Lower leg skin (tissue), 3 donors: ENCODE data around the gene ZIC1.

ENCODE experiments used
- POLR2A ChIP-seq, 2 donors: fragments of 450-650 bp; IDR thresholded peaks; one replicate each; pipeline ENCODE4 v1.6.1; 2016 to 2017; ENCODE audit warnings: antibody characterized with exemption in 2 of 2, mild to moderate bottlenecking in 1 of 2, moderate library complexity in 1 of 2
- TF ChIP-seq, protein P1 (sequence below), 3 donors: fragments of 450-650 bp; IDR thresholded peaks; one replicate each; pipeline ENCODE4 v1.5.1; 2016; ENCODE audit warnings: antibody characterized with exemption in 3 of 3, mild to moderate bottlenecking in 3 of 3, moderate library complexity in 2 of 3

DNA sequence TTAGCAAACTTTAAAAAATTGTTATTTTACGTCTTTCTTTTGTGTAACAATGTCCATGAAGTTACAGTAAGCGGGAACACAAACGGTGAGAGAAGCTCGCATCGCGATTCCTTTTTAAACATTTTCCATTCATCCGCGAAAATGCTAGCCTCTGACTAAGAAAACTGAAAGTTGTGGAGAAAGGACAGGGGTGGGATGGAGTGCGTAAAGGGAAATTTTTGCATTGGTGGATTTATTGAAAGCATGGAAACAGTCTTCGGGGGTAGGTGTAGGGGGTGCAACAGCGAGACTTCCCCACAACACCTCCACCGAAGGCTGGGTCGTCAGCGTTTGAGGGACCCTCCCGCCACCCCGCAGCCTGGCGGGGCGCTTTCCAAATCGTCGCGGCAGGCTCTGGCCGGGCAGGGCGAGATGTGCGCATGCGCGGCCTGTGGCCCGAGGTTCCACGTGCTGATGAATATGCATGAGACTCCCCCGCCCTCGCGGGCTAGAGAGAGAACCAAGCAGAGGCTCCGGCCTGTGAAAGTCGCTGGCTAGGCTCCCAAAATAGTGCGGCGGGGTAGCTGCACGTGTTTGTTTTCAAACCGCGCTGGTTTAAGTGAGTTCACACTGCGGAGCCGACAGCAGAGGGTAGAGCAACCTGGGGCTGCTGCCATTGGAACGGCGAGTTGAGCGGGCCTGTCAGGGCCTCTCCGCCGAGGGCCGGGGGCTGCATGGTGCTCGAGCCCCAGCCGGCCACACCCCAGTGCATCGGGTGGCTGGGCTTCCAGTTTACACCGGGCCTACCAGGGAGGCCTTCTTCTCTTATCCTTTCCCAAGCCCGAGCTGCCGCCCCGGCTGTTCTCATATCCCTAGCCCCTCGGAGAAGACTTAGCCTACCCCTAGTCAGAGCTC, 9.9 kb downstream of the ZIC1 start:
- TF ChIP-seq, protein P1, sequence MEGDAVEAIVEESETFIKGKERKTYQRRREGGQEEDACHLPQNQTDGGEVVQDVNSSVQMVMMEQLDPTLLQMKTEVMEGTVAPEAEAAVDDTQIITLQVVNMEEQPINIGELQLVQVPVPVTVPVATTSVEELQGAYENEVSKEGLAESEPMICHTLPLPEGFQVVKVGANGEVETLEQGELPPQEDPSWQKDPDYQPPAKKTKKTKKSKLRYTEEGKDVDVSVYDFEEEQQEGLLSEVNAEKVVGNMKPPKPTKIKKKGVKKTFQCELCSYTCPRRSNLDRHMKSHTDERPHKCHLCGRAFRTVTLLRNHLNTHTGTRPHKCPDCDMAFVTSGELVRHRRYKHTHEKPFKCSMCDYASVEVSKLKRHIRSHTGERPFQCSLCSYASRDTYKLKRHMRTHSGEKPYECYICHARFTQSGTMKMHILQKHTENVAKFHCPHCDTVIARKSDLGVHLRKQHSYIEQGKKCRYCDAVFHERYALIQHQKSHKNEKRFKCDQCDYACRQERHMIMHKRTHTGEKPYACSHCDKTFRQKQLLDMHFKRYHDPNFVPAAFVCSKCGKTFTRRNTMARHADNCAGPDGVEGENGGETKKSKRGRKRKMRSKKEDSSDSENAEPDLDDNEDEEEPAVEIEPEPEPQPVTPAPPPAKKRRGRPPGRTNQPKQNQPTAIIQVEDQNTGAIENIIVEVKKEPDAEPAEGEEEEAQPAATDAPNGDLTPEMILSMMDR (IDR thresholded peaks at IDR 0.05) = no peak
- no peak for TF ChIP-seq POLR2A (IDR thresholded peaks at IDR 0.05)
